GM10266 (cell line): ENCODE results near the gene ADH5.

Source experiments
- DNase-seq: peaks from one replicate; pipeline ENCODE4 v3.0.0; 2012; ENCODE audit errors: extremely low spot score
- TF ChIP-seq, protein P1 (sequence below): IDR thresholded peaks from 2 replicates; pipeline ENCODE4 v1.5.1; 2012; ENCODE audit warnings: mild to moderate bottlenecking, low read depth; ENCODE audit not compliant: control insufficient read depth, insufficient read depth; ENCODE audit errors: missing control alignments

Gene ADH5

DNA sequence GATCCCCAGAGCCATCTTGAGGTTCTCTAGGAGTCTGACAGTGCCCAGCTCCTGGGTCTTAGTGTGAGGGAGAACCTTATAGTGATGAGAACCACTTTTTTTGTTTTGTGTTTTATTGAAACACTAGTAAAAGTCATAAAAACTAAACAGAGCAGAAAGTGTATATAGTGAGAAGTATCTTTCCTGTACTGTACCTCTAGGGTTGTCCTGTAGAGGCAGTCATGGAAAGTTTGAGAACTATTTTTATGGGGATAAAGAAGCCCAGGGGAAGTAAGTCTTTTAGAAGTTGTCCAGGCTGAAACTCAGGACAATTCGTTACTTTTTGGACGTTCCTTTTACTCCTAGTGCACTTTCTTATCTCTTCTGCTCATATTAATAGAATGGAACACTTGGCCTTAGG lies 40.9 kb downstream of the ADH5 start:
- DNase-seq: no peak
- TF ChIP-seq, protein P1, sequence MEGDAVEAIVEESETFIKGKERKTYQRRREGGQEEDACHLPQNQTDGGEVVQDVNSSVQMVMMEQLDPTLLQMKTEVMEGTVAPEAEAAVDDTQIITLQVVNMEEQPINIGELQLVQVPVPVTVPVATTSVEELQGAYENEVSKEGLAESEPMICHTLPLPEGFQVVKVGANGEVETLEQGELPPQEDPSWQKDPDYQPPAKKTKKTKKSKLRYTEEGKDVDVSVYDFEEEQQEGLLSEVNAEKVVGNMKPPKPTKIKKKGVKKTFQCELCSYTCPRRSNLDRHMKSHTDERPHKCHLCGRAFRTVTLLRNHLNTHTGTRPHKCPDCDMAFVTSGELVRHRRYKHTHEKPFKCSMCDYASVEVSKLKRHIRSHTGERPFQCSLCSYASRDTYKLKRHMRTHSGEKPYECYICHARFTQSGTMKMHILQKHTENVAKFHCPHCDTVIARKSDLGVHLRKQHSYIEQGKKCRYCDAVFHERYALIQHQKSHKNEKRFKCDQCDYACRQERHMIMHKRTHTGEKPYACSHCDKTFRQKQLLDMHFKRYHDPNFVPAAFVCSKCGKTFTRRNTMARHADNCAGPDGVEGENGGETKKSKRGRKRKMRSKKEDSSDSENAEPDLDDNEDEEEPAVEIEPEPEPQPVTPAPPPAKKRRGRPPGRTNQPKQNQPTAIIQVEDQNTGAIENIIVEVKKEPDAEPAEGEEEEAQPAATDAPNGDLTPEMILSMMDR: no peak

DNA sequence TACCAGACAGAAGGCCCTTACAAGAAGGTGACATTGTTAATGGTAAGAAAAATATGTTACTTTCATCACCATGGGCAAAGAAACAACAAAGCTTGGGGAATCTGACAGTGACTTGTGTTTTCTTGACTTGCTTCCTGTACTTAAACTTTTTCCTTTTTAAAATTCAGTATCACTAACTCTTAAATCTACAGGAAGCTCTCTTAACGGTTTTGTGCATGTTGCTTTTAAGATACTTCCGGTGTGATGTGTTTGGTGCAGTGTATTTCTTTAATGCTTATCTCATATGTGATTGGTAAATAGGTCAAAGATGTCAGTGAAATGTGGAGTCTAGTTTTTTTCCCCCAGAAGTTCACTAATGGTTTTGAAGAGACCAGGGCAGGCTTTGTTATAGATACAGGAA lies 45.2 kb downstream of the ADH5 start:
- DNase-seq: no peak
- TF ChIP-seq, protein P1: no peak

DNA sequence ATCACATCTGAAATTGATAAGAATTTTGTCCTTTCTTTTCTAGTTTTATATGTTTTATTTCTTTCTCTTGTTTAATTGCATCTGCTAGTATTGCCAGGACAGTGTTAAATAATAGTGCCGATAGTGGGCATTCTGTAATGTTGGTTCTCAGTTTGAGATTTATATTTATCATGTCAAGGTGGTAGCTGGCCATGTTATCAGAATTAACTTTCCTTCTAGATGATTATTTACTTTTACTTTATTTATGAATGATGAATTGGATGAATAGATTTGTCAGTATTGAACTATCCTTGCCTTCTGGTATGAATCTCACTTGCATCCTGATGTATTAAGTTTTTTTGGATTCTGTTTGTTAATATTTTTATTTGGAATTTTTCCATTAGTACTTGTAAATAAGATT lies 50.4 kb downstream of the ADH5 start:
- TF ChIP-seq, protein P1: no peak
- DNase-seq: no peak

DNA sequence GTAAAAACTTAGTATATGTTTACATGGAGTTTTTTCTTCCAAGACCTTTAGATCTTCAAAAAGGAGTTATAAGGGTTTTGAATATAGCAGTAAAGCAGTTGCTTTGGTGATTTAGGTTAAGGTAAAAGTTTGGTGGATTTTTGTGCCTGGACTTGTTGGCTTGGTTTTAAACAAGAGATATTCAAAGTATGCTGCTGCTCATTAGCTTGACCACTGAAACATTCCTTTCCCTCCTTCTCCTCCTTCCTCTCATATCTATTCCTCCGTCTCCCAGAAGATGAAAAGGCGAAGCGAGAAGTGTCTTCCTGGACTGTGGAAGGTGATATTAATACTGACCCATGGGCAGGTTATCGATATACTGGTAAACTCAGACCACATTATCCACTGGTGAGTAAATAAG lies 54.6 kb downstream of the ADH5 start:
- TF ChIP-seq, protein P1: no peak
- DNase-seq: no peak

GRCh38 chr4:99029852-99030251 lies 58.7 kb downstream of the ADH5 start:
- DNase-seq: no peak
- TF ChIP-seq, protein P1: no peak

- DNase-seq: no peak
- TF ChIP-seq, protein P1: no peak
Observed at GRCh38 chr4:99029018-99029735, 59.4 kb downstream of the ADH5 start.

DNA sequence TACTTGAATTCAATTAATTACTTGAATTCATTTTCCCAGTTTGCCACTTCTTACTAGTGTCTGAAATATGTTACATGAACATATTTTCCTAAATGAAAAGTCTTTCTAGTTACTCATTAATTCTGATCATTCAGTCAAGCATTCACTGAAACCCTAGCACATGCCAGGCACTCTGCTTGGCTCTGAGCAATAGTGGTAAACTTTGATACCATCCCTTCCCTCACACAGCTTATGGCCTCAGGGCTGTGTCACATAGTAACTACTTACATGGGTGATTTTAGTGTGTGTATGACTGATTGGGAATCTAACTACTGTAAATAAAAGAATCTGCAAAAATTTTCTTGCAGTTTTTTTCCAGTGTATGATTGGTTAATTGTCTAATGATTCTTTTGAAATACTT lies 60.4 kb downstream of the ADH5 start:
- TF ChIP-seq, protein P1: no peak
- no peak for DNase-seq
